ENCODE results near the gene YARS1.
A peak's percentile ranks its signal among the peaks of the same experiment; 100 is the strongest.
"Not testable (repeated sequence)": the region's sequence is repeated elsewhere in the genome, so short reads cannot be mapped to it uniquely, and the experiment has no call there.

YARS1 gene

GRCh38 chr1:32817815-32818786, 943 bp upstream of the YARS1 start:
- peak; percentile 78 for DNase-seq (ENCODE audit: low spot score)

- peak; percentile 42 for DNase-seq (ENCODE audit: low spot score)
Measured at GRCh38 chr1:32816676-32817158, 441 bp downstream of the YARS1 start.

- DNase-seq (ENCODE audit: low spot score) = peak; percentile 46
Measured at GRCh38 chr1:32813941-32814739, 3.0 kb downstream of the YARS1 start.

GRCh38 chr1:32811917-32812316, 5.2 kb downstream of the YARS1 start:
- no peak for DNase-seq (ENCODE audit: low spot score)

DNA sequence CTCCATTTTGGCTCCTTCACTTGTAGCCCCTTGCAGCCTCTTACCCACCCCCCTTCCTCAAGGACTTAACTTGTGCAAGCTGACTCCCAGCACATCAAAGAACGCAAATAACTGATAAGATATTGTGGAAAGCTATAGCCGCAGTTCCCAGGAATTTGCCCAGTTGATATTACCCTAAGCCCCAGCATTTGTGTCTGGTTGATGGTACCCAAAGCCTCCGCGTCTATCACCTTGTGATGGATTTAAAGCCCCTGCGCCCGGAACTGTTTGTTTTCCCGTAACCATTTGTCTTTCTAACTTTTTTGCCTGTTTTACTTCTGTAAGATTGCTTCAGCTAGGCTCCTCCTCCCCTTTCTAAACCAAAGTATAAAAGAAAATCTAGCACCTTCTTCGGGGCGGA, 5.9 kb downstream of the YARS1 start:
- no peak for DNase-seq (ENCODE audit: low spot score)

DNA sequence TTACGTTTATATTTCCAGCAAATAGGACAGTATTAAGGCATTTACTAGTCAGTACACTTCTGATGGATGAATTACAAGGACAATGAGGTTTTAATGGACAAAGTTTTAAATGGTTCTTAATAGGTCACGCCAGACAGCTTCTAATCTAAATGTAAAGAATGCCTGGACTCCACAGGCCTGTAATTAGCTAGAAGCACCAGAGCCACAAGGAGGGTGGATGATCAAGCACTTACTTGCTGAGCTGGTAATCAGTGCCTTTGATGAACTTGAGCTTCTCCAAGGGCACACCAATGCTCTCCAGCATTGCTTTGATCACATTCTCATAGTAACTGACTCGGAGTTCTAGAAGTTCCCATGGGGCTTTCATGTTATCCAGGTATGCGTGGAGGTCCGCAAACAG, 6.8 kb downstream of the YARS1 start:
- DNase-seq (ENCODE audit: low spot score) = no peak

GRCh38 chr1:32808580-32808979, 8.6 kb downstream of the YARS1 start:
- no peak for DNase-seq (ENCODE audit: low spot score)

DNA sequence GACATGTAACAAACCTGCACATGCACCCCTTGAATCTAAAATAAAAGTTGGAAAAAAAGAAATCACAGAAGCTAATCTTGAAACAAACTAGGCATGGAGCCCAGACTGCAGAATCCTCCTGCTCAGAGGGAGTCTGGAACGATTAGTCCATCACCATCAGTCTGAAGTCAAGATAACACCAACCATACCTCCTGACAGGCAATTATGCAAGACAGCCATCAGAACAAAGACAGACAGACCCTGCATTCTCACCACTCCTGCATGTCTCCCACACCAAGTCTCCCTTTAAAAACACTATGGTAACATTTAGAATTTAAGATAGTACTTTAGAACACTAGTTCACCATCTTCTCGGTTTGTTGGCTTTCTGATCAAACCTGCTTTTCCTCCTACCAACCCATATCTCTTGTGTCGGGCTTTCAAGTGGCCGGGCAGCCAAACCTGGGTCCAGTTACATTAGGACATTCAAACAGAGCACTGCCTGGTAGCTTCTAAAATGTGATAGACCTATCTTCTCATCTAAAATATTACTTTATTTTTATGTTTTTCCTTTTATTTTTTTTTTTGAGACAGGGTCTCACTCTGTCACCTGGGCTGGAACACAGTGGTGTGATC, 10.1 kb downstream of the YARS1 start:
- no peak for DNase-seq (ENCODE audit: low spot score)

DNA sequence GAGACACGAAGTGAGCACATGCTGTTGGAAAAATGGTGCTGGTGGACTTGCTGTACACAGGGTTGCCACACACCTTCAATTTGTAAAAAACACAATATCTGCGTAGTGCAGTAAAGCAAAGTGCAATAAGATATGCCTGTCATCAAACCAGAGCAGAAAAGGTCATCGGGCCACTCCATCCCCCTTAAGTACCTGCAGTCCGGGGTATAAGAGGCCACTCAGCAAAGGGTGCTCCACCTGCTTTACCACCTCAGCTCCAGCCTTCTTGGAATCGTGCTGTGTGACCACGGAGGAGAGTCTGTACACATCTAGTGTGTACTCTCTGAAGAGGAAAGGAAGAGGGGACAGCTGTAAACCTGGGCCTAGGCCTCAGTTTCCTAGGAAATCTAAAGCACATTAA, 10.9 kb downstream of the YARS1 start:
- no peak for DNase-seq (ENCODE audit: low spot score)

DNA sequence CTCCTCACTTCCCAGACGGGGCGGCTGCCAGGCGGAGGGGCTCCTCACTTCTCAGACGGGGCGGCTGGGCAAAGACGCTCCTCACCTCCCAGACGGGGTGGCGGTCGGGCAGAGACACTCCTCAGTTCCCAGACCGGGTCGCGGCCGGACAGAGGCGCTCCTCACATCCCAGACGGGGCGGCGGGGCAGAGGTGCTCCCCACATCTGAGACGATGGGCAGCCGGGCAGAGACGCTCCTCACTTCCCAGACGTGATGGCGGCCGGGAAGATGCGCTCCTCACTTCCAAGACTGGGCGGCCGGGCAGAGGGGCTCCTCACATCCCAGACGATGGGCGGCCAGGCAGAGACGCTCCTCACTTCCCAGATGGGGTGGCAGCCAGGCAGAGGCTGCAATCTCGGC, 12.7 kb downstream of the YARS1 start:
- not testable (repeated sequence) for DNase-seq (ENCODE audit: low spot score)

DNA sequence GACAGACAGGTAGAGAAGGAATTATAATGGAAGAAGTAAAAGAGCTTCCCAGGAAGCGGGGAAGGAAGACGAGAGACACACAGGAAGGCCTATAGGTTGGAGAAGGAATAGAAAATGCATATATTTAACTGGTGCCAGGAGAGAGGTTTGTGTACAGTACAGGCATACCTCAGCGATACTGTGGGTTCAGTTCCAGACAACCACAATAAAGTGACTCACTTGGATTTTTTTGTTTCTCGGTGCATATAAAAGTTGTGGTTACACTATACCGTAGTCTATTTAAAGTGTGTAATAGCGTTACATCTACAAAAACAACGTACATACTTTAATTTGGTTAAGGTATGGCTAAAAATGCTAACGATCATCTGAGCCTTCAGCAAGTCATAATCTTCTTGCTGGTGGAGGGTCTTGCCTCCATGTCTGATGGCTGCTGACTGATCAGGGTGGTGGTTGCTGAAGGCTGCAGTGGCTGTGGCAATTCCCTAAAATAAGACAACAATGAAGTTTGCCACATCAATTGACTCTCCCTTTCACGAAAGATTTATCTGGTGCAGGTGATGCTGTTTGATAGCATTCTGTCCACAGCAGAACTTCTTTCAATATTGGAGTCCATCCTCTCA, 16.0 kb downstream of the YARS1 start:
- DNase-seq (ENCODE audit: low spot score) = no peak

- DNase-seq (ENCODE audit: low spot score) = no peak
Measured at GRCh38 chr1:32798679-32799416, 18.3 kb downstream of the YARS1 start.

DNA sequence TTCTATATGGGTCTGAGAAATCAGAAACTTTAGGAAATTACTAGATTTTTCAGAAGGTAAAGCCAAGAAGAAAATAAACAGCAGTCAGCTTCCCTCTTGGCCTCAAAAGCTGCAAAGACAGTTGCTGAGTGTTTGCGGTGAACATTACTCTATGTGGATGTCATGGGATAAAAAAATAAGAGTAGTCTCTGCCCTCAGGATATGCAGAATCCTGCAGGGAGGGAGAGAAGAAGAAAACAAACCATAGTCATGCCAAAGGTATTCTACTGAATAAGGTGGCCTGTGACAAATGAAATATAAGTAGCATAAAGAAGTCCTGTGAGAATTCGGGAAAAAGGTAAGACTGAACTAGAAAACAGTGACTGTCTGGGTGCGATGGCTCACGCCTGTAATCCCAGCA, 19.0 kb downstream of the YARS1 start:
- DNase-seq (ENCODE audit: low spot score) = peak; percentile 22

DNA sequence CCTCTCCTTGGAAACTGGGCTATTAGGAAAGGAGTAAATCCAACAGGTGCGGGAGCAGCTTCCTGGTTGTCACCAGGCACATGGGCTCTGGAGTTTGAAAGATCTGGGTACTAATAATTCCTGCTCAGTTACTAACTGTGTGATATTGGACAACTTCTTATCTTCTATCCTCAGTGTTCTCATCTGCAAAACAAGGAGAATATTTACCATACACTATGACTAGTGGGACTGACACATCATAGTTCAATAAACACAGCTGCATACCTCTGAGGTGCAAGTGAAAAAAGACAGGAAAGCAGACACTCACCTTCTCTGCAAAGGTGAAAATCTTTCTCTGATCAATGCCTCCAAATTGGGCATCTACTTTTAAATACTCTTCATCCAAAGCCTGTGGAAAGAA, 19.7 kb downstream of the YARS1 start:
- DNase-seq (ENCODE audit: low spot score) = no peak

DNA sequence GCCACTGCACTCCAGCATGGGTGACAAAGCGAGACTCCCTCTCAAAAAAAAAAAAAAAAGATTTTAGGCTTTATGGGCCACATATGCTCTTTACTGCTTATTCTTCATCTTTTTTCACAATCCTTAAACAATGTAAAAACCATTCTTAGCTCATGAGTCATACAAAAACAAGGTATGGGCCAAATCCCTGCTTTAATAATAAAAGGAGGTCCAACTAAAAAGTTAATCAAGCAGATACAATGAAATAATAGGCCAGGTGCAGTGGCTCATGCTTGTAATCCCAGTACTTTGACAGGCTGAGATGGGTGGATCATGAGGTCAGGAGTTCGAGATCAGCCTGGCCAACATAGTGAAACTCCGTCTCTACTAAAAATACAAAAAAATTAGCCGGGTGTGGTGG, 21.4 kb downstream of the YARS1 start:
- DNase-seq (ENCODE audit: low spot score) = not testable (repeated sequence)

DNA sequence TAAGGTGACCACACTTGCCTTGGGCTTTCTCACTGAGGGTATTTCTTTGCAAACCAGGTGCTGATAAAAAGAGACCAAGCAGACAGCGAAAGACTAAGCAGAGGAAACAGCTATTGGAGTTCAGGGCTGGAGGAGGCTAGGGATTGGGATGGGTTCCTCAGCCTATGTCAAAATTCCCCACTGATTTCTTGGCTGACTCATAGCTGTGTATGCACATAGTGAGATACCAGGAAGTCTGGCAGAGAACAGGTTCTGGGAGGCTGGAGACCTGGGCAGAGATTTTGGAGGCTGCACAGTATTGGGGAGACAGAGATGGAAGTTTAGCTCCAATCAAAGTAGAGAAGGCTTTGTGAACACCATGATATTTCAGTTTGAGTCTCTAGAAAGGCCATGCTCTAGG, 25.3 kb downstream of the YARS1 start:
- DNase-seq (ENCODE audit: low spot score) = peak; percentile 66

- DNase-seq (ENCODE audit: low spot score) = peak; percentile 86
Measured at GRCh38 chr1:32789356-32789755, 27.8 kb downstream of the YARS1 start.

DNA sequence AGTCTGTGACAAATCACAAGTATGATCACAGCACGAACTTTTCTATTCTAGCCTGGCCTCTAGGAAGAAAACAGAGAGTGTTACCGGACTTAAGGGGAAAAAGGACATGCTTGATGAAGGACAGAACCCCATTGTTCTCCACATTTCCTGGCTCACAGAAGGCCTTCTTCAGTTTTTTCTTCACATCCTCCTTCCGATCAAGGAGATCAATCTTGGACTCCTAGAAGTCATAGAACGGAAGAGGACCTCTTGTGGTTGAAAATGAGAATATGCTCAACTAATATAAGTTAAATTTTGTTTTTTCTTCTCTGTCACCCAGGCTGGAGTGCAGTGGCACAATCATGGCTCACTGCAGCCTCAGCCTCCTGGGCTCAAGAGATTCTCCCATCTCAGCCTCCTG, 30.3 kb downstream of the YARS1 start:
- peak; percentile 16 for DNase-seq (ENCODE audit: low spot score)

DNA sequence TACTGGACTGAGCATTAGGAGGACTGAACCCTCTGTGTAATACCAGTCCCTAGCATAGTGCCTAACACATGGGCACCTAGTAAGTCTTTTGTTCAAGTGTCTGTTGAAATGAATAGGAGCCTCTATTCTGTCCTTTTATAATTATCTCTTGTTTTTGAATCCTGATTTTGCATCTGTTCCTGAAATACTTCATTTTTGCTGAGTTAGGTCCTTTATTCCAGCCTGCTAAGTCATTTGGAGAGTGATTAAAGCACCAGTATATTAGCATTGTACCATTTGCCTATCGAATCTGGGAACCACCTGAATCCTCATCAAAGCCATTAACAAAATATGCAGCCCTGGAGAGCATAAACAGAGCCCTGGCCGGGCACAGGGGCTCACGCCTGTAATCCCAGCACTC, 32.3 kb downstream of the YARS1 start:
- DNase-seq (ENCODE audit: low spot score) = no peak

GRCh38 chr1:32783851-32784250, 33.3 kb downstream of the YARS1 start:
- DNase-seq (ENCODE audit: low spot score) = no peak

- DNase-seq (ENCODE audit: low spot score) = peak; percentile 46
Measured at GRCh38 chr1:32782086-32782485, 35.1 kb downstream of the YARS1 start.

Data from kidney tubule cell (primary cell).